GM21529 (cell line): ENCODE data around the gene ANAPC1.
"Not testable (repeated sequence)": the region's sequence is repeated elsewhere in the genome, so short reads cannot be mapped to it uniquely, and the experiment has no call there.

Experiments used
- ATAC-seq: cut with Tn5 transposase; IDR thresholded peaks from one replicate; pipeline ENCODE4 v1.9.1; 2021; ENCODE audit not compliant: unreplicated experiment

The ANAPC1 gene

GRCh38 chr2:111741517-111741916 lies 142.5 kb downstream of the ANAPC1 start:
- ATAC-seq: not testable (repeated sequence)

GRCh38 chr2:111735838-111736721 lies 147.9 kb downstream of the ANAPC1 start:
- peak; percentile 76 for ATAC-seq

- not testable (repeated sequence) for ATAC-seq
Measured at GRCh38 chr2:111735420-111735819, 148.6 kb downstream of the ANAPC1 start.

- not testable (repeated sequence) for ATAC-seq
Measured at GRCh38 chr2:111729812-111730458, 154.1 kb downstream of the ANAPC1 start.

GRCh38 chr2:111727611-111728110 lies 156.3 kb downstream of the ANAPC1 start:
- ATAC-seq: not testable (repeated sequence)

GRCh38 chr2:111725742-111726141 lies 158.3 kb downstream of the ANAPC1 start:
- peak; percentile 67 for ATAC-seq

GRCh38 chr2:111719610-111720009 lies 164.4 kb downstream of the ANAPC1 start:
- ATAC-seq: not testable (repeated sequence)
